Esophagus muscularis mucosa (tissue), 3 donors: Measurements from ENCODE around the gene NT5C2.

ENCODE experiments used
- EP300 ChIP-seq: sonication (generic); formaldehyde crosslinking; IDR thresholded peaks from one replicate; pipeline ENCODE4 v1.6.1; 2017; ENCODE audit warnings: antibody characterized with exemption
- POLR2AphosphoS5 ChIP-seq, 2 donors: sonication (generic); formaldehyde crosslinking; IDR thresholded peaks; one replicate each; pipeline ENCODE4 v1.6.1; 2017; ENCODE audit warnings: antibody characterized with exemption in 2 of 2

- TF ChIP-seq EP300 (no peak), POLR2AphosphoS5 (IDR thresholded peaks at IDR 0.05) (no peak)
These were observed 15.9 kb downstream of the NT5C2 start for GRCh38 chr10:103177123-103177522.
